Activated T-cell treated with anti-CD3 and anti-CD28 coated beads, Interleukin-2, amount 50 U/mL, for 24 hours (primary cell): ENCODE results near the gene EPB41L4B.
"Not testable (repeated sequence)": the region's sequence is repeated elsewhere in the genome, so short reads cannot be mapped to it uniquely, and the experiment has no call there.

Experiments
- DNase-seq: peaks from one replicate; pipeline ENCODE4 v3.0.0-alpha.2; 2020
- H3K27ac Mint-ChIP-seq: 2 replicates; pipeline ENCODE4 v1.8.0; 2020; ENCODE audit warnings: mild to moderate bottlenecking, mixed read lengths
- H3K27me3 Mint-ChIP-seq: 2 replicates; pipeline ENCODE4 v1.8.0; 2020; ENCODE audit warnings: mixed read lengths
- H3K36me3 Mint-ChIP-seq: 2 replicates; pipeline ENCODE4 v1.8.0; 2020; ENCODE audit warnings: low read depth, mixed read lengths
- H3K4me1 Mint-ChIP-seq: 2 replicates; pipeline ENCODE4 v1.8.0; 2020; ENCODE audit warnings: low read depth, mixed read lengths
- H3K4me3 Mint-ChIP-seq: 2 replicates; pipeline ENCODE4 v1.8.0; 2020; ENCODE audit warnings: mild to moderate bottlenecking, moderate library complexity, mixed read lengths
- H3K9me3 Mint-ChIP-seq: 2 replicates; pipeline ENCODE4 v1.8.0; 2020; ENCODE audit warnings: mixed read lengths

Gene EPB41L4B

GRCh38 chr9:109297899-109298298, 23.0 kb downstream of the EPB41L4B start:
- Mint-ChIP-seq H3K9me3 (no peaks in the 10 kb centered on the region), H3K36me3 (no peaks in the 10 kb centered on the region), H3K27me3 (peaks cover 26% of the 10 kb centered on the region), H3K27ac (no peak overlapping the region), H3K4me3 (no peak overlapping the region), H3K4me1 (peaks cover 11% of the 10 kb centered on the region)
- DNase-seq: no peak

GRCh38 chr9:109295221-109296130, 25.4 kb downstream of the EPB41L4B start:
- DNase-seq: no peak
- Mint-ChIP-seq H3K9me3 (no peaks in the 10 kb centered on the region), H3K4me3 (no peak overlapping the region)

GRCh38 chr9:109290385-109290784, 30.5 kb downstream of the EPB41L4B start:
- no peaks in the 10 kb centered on the region for H3K36me3 Mint-ChIP-seq
- no peak for DNase-seq
- no peaks in the 10 kb centered on the region for H3K9me3 Mint-ChIP-seq

More at GRCh38 chr9:109295221-109296130, 25.4 kb downstream of the EPB41L4B start:
- H3K27me3 Mint-ChIP-seq: peaks cover 17% of the 10 kb centered on the region
- no peaks in the 10 kb centered on the region for H3K36me3 Mint-ChIP-seq
- no peak overlapping the region for H3K27ac Mint-ChIP-seq
- peaks cover 11% of the 10 kb centered on the region for H3K4me1 Mint-ChIP-seq

GRCh38 chr9:109289931-109290330, 30.9 kb downstream of the EPB41L4B start:
- H3K36me3 Mint-ChIP-seq: no peaks in the 10 kb centered on the region
- DNase-seq: no peak
- no peak overlapping the region for H3K4me3 Mint-ChIP-seq
- no peak overlapping the region for H3K27ac Mint-ChIP-seq
- no peaks in the 10 kb centered on the region for H3K9me3 Mint-ChIP-seq
- no peaks in the 10 kb centered on the region for H3K27me3 Mint-ChIP-seq
- no peaks in the 10 kb centered on the region for H3K4me1 Mint-ChIP-seq

More at GRCh38 chr9:109290385-109290784, 30.5 kb downstream of the EPB41L4B start:
- no peaks in the 10 kb centered on the region for H3K27me3 Mint-ChIP-seq
- no peak overlapping the region for H3K4me3 Mint-ChIP-seq
- no peak overlapping the region for H3K27ac Mint-ChIP-seq
- H3K4me1 Mint-ChIP-seq: peaks cover 3% of the 10 kb centered on the region

DNA sequence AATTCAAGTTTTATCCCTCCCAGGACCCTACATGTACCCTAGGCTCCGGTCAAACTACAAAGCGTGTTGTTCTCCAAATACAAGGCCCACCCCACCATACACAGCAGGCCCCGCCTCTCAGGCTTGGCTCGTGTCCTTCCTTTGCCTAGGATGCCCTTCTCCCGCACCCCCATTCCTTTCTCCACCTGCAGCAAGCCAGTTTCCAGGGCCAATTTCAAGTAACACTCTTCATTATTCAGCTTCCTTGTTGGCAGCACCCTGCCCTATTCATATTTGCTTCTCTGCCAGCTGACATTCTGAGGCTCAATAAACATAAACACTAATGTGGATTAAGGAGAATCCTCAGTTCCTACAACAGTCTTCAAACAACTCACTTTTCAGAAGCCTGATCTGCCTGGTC, 31.7 kb downstream of the EPB41L4B start:
- Mint-ChIP-seq H3K27ac (no peak overlapping the region), H3K9me3 (no peaks in the 10 kb centered on the region), H3K4me3 (no peak overlapping the region), H3K27me3 (peaks cover 3% of the 10 kb centered on the region), H3K4me1 (no peaks in the 10 kb centered on the region), H3K36me3 (no peaks in the 10 kb centered on the region)
- no peak for DNase-seq

- no peaks in the 10 kb centered on the region for H3K4me1 Mint-ChIP-seq
- DNase-seq: no peak
- peaks cover 8% of the 10 kb centered on the region for H3K27me3 Mint-ChIP-seq
- H3K36me3 Mint-ChIP-seq: no peaks in the 10 kb centered on the region
- no peak overlapping the region for H3K27ac Mint-ChIP-seq
- no peaks in the 10 kb centered on the region for H3K9me3 Mint-ChIP-seq
- no peak overlapping the region for H3K4me3 Mint-ChIP-seq
Measured at GRCh38 chr9:109286981-109287380, 33.9 kb downstream of the EPB41L4B start.

DNA sequence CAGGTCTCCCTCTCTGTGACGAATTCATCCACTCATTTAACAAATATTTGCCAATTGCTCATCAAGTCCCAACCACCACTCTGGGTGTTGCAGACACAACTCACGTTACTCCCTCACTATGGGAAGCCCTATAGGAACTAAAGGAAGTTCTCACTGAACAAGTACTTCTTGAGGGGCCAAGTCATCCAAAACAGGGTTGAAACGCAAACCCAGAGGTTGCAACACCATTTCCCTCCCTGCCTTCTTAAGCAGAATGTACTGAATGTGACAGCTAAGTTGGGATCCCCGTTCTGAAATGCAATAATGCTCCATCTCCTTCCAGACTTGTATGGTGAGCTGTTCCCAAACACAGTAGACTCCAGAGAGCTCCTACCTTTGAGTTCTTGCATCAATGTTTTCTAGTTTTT, 34.3 kb downstream of the EPB41L4B start:
- no peaks in the 10 kb centered on the region for H3K4me1 Mint-ChIP-seq
- no peak overlapping the region for H3K4me3 Mint-ChIP-seq
- H3K36me3 Mint-ChIP-seq: no peaks in the 10 kb centered on the region
- H3K9me3 Mint-ChIP-seq: no peaks in the 10 kb centered on the region
- H3K27ac Mint-ChIP-seq: no peak overlapping the region
- no peak for DNase-seq
- H3K27me3 Mint-ChIP-seq: peaks cover 9% of the 10 kb centered on the region

DNA sequence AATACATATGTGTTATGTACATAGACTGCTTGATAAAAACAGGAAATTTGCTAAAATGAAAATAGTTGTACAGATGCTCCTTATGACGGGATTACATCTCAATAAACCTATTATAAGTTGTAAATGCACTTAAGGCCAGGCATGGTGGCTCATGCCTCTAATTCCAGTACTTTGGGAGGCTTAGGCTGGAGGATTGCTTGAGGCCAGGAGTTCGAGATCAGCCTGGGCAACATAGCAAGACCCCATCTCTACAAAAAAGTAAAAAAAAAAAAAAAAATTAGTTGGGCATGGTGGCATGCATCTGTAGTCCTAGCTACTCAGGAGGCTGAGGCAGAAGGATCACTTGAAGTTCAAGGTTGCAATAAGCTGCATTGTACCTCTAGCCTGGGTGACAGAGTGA, 37.2 kb downstream of the EPB41L4B start:
- not testable (repeated sequence) for H3K27ac Mint-ChIP-seq, H3K9me3 Mint-ChIP-seq, DNase-seq, H3K36me3 Mint-ChIP-seq, H3K4me1 Mint-ChIP-seq, H3K4me3 Mint-ChIP-seq
- peaks cover 15% of the 10 kb centered on the region for H3K27me3 Mint-ChIP-seq

DNA sequence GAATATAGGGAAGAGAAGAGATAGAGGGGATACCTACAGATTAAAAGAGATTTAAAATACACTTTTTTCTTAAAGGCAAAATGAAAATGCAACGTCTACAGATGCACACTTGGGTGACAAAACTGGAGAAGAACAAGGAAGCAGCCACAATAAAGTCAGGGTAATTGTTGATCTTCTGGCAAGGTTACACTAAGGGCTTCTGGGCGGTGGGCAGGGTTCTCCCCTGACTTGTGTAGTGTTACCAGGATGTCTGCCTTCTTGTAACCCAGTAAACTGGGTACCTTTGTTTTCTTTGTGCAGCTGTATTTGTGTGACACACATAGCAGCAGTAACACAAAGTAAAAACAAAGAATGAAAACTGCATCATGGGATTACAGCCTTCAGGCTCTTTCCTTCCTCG, 37.8 kb downstream of the EPB41L4B start:
- H3K9me3 Mint-ChIP-seq: no peaks in the 10 kb centered on the region
- H3K27me3 Mint-ChIP-seq: peaks cover 22% of the 10 kb centered on the region
- DNase-seq: no peak
- no peak overlapping the region for H3K27ac Mint-ChIP-seq
- no peak overlapping the region for H3K4me3 Mint-ChIP-seq
- no peaks in the 10 kb centered on the region for H3K36me3 Mint-ChIP-seq
- no peaks in the 10 kb centered on the region for H3K4me1 Mint-ChIP-seq

DNA sequence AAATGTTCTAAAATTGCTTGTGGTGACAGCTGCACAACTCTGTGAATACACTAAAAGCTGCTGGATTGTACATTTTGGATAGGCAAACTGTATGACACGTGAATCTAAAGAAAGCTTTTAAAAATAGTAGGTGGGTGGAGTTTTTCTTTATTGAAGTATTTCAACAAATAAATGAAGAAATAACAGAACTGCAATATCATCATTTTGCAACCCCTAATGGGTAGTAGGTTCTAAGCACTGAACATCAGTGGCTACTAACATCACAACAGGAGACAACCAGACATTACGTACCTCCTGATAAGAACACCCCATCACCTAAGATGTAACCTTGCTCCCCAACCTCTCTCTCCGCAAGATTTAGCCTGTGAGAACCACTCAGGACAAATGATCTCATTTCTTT, 38.6 kb downstream of the EPB41L4B start:
- Mint-ChIP-seq H3K36me3 (no peaks in the 10 kb centered on the region), H3K4me3 (no peak overlapping the region), H3K9me3 (no peaks in the 10 kb centered on the region), H3K27ac (no peak overlapping the region), H3K4me1 (no peaks in the 10 kb centered on the region), H3K27me3 (peaks cover 29% of the 10 kb centered on the region)
- DNase-seq: no peak

- no peak overlapping the region for H3K4me3 Mint-ChIP-seq
- DNase-seq: no peak
- peaks cover 29% of the 10 kb centered on the region for H3K27me3 Mint-ChIP-seq
- H3K9me3 Mint-ChIP-seq: no peaks in the 10 kb centered on the region
- H3K4me1 Mint-ChIP-seq: no peaks in the 10 kb centered on the region
- no peaks in the 10 kb centered on the region for H3K36me3 Mint-ChIP-seq
- no peak overlapping the region for H3K27ac Mint-ChIP-seq
Measured at GRCh38 chr9:109281518-109281917, 39.3 kb downstream of the EPB41L4B start.

- Mint-ChIP-seq H3K36me3 (no peaks in the 10 kb centered on the region), H3K27me3 (peaks cover 30% of the 10 kb centered on the region), H3K4me1 (no peaks in the 10 kb centered on the region), H3K27ac (no peak overlapping the region), H3K4me3 (no peak overlapping the region), H3K9me3 (no peaks in the 10 kb centered on the region)
- DNase-seq: no peak
Measured at GRCh38 chr9:109278848-109279247, 42.0 kb downstream of the EPB41L4B start.

DNA sequence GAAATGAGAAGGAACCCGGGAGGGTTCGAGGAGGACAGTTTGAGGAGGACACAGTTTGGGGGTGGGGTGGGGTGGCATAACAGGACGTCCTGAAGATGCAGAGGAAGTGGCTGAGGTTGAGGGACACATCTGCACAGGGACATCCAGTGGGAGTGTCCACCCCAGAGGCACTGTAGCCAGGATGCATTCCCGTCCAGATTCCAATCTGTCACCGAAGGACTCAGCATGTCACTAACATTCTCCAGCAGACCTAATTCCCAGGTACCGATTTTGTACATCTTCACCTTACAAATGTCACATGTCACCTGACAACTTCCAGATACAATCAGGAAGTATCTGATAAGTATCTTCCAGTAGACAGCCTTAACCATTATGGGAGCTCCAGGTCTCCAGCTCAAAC, 42.6 kb downstream of the EPB41L4B start:
- no peaks in the 10 kb centered on the region for H3K36me3 Mint-ChIP-seq
- no peak overlapping the region for H3K4me3 Mint-ChIP-seq
- no peaks in the 10 kb centered on the region for H3K4me1 Mint-ChIP-seq
- H3K9me3 Mint-ChIP-seq: no peaks in the 10 kb centered on the region
- peaks cover 34% of the 10 kb centered on the region for H3K27me3 Mint-ChIP-seq
- DNase-seq: no peak
- H3K27ac Mint-ChIP-seq: no peak overlapping the region

DNA sequence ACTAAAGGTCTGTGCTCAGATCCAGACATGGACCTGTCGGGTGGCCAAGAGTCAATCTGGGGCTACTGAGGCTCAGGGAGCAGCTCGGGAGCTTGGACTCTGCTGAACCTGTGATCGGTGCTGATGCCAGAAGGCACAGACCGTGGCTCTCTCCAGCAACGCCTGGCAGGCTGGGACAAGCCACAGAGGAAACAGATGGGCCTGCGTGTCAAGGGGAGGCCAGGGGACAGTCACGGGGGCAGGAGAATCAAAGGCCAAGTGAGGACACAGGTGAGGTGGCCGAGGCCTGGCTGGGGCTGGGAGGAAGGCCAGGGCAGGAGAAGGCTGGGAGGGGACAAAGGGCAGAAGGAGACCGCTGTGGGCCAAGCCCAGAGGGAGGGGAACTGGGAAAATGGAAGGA, 43.4 kb downstream of the EPB41L4B start:
- H3K9me3 Mint-ChIP-seq: no peaks in the 10 kb centered on the region
- H3K36me3 Mint-ChIP-seq: no peaks in the 10 kb centered on the region
- no peak for DNase-seq
- peaks cover 34% of the 10 kb centered on the region for H3K27me3 Mint-ChIP-seq
- no peaks in the 10 kb centered on the region for H3K4me1 Mint-ChIP-seq
- no peak overlapping the region for H3K27ac Mint-ChIP-seq
- no peak overlapping the region for H3K4me3 Mint-ChIP-seq
